ENCODE results near the gene LIG4.

DNA sequence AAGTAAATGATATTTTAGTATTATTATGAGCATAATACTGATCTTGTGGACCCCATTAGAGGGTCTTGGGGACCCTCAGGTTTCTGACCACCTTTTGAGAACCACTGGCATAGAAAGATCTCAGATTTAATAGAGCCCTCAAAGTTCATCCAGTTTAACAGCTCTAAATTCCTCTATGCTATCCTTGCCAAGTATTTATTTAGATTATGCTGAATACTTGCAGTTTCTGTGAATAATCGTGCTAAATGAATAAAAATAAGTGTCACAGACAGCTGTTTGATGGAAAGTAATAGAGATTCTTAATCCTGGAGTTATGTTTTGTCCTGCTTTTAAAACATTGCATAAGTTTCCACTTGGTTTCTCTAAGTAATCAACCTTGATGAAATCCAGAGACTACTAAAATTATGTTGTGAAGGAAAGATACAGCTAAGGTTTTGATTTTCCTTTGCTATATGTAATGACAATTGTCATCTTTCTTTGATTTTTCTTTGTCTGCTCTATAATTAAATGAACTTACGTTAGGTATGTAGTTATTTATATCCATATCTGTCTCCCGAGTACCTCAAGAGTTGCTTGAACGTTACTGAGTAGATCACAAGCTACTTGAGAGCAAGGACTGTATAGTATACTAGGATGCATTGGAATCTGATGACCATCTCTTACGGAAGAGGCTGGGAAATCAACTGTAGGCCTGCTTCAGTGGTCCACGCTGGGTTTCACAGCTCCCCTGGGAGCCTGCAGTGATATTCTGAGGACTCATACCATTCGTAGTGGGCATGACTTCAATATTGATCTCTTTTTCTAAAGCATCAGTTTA lies 8.6 kb upstream of the LIG4 start:
- TF ChIP-seq, protein P1, sequence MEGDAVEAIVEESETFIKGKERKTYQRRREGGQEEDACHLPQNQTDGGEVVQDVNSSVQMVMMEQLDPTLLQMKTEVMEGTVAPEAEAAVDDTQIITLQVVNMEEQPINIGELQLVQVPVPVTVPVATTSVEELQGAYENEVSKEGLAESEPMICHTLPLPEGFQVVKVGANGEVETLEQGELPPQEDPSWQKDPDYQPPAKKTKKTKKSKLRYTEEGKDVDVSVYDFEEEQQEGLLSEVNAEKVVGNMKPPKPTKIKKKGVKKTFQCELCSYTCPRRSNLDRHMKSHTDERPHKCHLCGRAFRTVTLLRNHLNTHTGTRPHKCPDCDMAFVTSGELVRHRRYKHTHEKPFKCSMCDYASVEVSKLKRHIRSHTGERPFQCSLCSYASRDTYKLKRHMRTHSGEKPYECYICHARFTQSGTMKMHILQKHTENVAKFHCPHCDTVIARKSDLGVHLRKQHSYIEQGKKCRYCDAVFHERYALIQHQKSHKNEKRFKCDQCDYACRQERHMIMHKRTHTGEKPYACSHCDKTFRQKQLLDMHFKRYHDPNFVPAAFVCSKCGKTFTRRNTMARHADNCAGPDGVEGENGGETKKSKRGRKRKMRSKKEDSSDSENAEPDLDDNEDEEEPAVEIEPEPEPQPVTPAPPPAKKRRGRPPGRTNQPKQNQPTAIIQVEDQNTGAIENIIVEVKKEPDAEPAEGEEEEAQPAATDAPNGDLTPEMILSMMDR (conservative IDR thresholded peaks at IDR 0.05), result no peak
- no peak for TF ChIP-seq ZFX (IDR thresholded peaks at IDR 0.05)

Data from C4-2B (cell line).